ENCODE results near the gene PCGF1.
"Not testable (repeated sequence)": the region's sequence is repeated elsewhere in the genome, so short reads cannot be mapped to it uniquely, and the experiment has no call there.

Gene PCGF1

GRCh38 chr2:74482801-74483674 lies 24.5 kb downstream of the PCGF1 start, which contains the start of the genes CCDC142 and TTC31:
Gene CCDC142, minus strand, starts transcription at chr2:74482998. Its CDS starts 161 bp downstream, at chr2:74482837.
Gene TTC31, plus strand, starts transcription at chr2:74483081. Its CDS starts 15 bp downstream, at chr2:74483096.
- 2 to 3% methylated on average over 50 of the region's 50 CpGs for WGBS, 2 experiments

GRCh38 chr2:74481961-74482800 lies 25.3 kb downstream of the PCGF1 start:
- Histone ChIP-seq H3K36me3 (ENCODE audit: control insufficient read depth, insufficient read depth, low read length) (no peaks in the 10 kb centered on the region), H3K9me3 (ENCODE audit: control insufficient read depth, low read length) (no peaks in the 10 kb centered on the region), H3K27me3 (ENCODE audit: control insufficient read depth, insufficient read depth, low read length, poor library complexity, severe bottlenecking) (no peaks in the 10 kb centered on the region), H3K4me1 (ENCODE audit: control insufficient read depth, insufficient read depth, low read length) (peaks cover 12% of the 10 kb centered on the region), H3K4me3 (ENCODE audit: insufficient read depth, low read depth, low read length) (peak overlapping the region; percentile 98), H3K27ac (ENCODE audit: insufficient read depth, low read depth, low read length, poor library complexity, severe bottlenecking) (peak overlapping the region; percentile 1)
- 1 to 2% methylated on average over 80 of the region's 80 CpGs for WGBS, 2 experiments

More at GRCh38 chr2:74482801-74483674, 24.5 kb downstream of the PCGF1 start, which contains the start of the genes CCDC142 and TTC31:
- H3K27me3 ChIP-seq (ENCODE audit: control insufficient read depth, insufficient read depth, low read length, poor library complexity, severe bottlenecking), result no peaks in the 10 kb centered on the region
- H3K27ac ChIP-seq (ENCODE audit: insufficient read depth, low read depth, low read length, poor library complexity, severe bottlenecking), result peak within 1 kb of the TSS; percentile 70
- peak within 1 kb of the TSS; percentile 98 for H3K4me3 ChIP-seq (ENCODE audit: insufficient read depth, low read depth, low read length)
- H3K9me3 ChIP-seq (ENCODE audit: control insufficient read depth, low read length), result no peaks in the 10 kb centered on the region
- H3K4me1 ChIP-seq (ENCODE audit: control insufficient read depth, insufficient read depth, low read length), result peaks cover 12% of the 10 kb centered on the region
- no peaks in the 10 kb centered on the region for H3K36me3 ChIP-seq (ENCODE audit: control insufficient read depth, insufficient read depth, low read length)

- Histone ChIP-seq H3K4me3 (ENCODE audit: insufficient read depth, low read depth, low read length) (peak overlapping the region; percentile 98), H3K9me3 (ENCODE audit: control insufficient read depth, low read length) (no peaks in the 10 kb centered on the region), H3K27me3 (ENCODE audit: control insufficient read depth, insufficient read depth, low read length, poor library complexity, severe bottlenecking) (no peaks in the 10 kb centered on the region), H3K4me1 (ENCODE audit: control insufficient read depth, insufficient read depth, low read length) (peaks cover 12% of the 10 kb centered on the region), H3K27ac (ENCODE audit: insufficient read depth, low read depth, low read length, poor library complexity, severe bottlenecking) (no peak overlapping the region), H3K36me3 (ENCODE audit: control insufficient read depth, insufficient read depth, low read length) (no peaks in the 10 kb centered on the region)
- WGBS, 2 experiments, result 86 to 89% methylated on average over 3 of the region's 3 CpGs
Measured at GRCh38 chr2:74481431-74481830, 26.1 kb downstream of the PCGF1 start.

DNA sequence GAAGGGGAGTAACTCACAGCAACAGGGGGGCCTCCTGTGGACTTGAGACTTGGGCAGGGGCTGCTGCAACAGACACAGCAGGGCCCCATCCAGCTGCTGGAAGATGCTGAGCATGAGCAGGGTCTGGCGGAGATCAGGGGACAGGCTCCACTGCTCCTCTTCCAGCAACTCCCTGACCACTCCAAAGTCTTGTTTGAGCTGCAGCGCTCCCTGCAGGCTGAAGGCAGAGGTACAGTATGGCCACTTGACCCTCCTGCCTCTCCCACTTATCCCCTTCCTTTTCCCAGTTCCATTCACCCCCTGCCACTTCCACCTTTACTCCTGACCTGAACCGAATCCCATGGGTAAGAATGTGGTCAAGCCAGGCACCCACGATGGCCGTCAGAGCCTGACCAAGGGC lies 32.6 kb downstream of the PCGF1 start:
- H3K4me3 ChIP-seq (ENCODE audit: insufficient read depth, low read depth, low read length), result no peak overlapping the region
- H3K27me3 ChIP-seq (ENCODE audit: control insufficient read depth, insufficient read depth, low read length, poor library complexity, severe bottlenecking), result no peaks in the 10 kb centered on the region
- H3K4me1 ChIP-seq (ENCODE audit: control insufficient read depth, insufficient read depth, low read length), result peaks cover 13% of the 10 kb centered on the region
- peaks cover 15% of the 10 kb centered on the region for H3K36me3 ChIP-seq (ENCODE audit: control insufficient read depth, insufficient read depth, low read length)
- no peak overlapping the region for H3K27ac ChIP-seq (ENCODE audit: insufficient read depth, low read depth, low read length, poor library complexity, severe bottlenecking)
- 88 to 90% methylated on average over 5 of the region's 5 CpGs for WGBS, 2 experiments
- H3K9me3 ChIP-seq (ENCODE audit: control insufficient read depth, low read length), result no peaks in the 10 kb centered on the region

GRCh38 chr2:74474481-74474880 lies 33.0 kb downstream of the PCGF1 start:
- WGBS, 2 experiments, result 94 to 95% methylated on average over 6 of the region's 6 CpGs

DNA sequence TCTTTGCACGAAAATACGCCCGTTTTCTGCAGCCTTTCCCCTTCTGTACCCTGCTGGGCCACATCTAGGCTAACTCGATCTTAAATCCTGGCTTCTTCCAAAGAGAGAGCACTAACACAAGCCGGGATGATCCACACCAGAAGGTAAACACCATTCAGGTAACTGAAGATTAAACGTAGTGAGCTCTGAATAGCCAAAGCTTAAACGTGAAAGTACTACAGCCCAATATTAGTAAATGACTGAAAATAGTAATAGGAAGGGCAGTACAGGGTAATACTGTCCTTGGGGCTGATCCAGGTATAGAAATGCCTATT lies 34.6 kb downstream of the PCGF1 start:
- WGBS, 2 experiments, result 45 to 46% methylated on average over 7 of the region's 7 CpGs
- H3K4me3 ChIP-seq (ENCODE audit: insufficient read depth, low read depth, low read length), result peak overlapping the region; percentile 94

More at GRCh38 chr2:74474481-74474880, 33.0 kb downstream of the PCGF1 start:
- Histone ChIP-seq H3K36me3 (ENCODE audit: control insufficient read depth, insufficient read depth, low read length) (peaks cover 15% of the 10 kb centered on the region), H3K4me3 (ENCODE audit: insufficient read depth, low read depth, low read length) (no peak overlapping the region), H3K27ac (ENCODE audit: insufficient read depth, low read depth, low read length, poor library complexity, severe bottlenecking) (no peak overlapping the region), H3K9me3 (ENCODE audit: control insufficient read depth, low read length) (no peaks in the 10 kb centered on the region), H3K27me3 (ENCODE audit: control insufficient read depth, insufficient read depth, low read length, poor library complexity, severe bottlenecking) (no peaks in the 10 kb centered on the region), H3K4me1 (ENCODE audit: control insufficient read depth, insufficient read depth, low read length) (peaks cover 13% of the 10 kb centered on the region)

DNA sequence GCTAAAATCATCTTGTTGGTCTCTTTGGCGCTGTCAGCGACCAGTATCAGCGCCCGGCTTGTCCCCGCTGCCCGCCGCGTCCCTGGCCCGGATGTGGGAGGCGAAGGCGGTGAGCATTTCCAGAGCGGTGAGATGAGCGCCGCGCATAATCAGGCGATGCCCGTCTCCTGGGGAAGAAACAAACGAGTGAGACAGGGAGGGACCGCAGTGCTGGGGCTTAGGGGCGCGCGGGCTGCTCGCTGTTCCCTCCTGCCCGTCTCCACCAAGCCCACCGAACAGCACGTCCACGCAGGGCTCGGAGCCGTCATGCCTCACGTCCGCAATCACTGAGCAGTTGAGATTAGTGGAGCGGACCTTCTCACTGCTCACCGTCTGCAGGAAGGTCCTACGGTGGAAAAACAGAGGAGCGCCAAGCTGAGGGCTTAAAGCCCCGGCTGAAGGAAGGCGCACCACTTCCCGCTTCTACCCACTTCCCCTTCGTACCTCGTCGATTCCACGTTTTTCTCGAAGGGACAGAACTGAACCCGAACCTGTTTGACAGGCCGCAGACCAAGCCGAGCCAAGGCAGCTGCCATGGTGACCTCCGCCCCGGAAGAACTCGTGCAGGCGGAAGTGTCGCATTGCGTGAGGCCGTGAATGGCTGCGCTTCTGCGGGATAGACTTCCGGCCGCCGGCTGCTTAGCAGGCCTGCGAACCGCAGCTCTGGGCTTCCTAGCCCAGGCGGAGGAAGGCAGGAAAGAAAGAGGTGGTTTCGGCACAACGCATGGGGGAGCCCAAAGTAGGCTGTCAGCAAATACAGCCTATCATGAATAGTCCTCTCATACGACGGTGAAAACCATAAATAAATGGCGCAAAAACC lies 35.2 kb downstream of the PCGF1 start, which contains the start of gene MRPL53:
TSS of gene MRPL53 (minus strand) at position 595 of the 859 bp plus-strand sequence. CDS start at position 575, 20 bp downstream.
- H3K4me1 ChIP-seq (ENCODE audit: control insufficient read depth, insufficient read depth, low read length), result peaks cover 13% of the 10 kb centered on the region
- peak within 1 kb of the TSS; percentile 79 for H3K27ac ChIP-seq (ENCODE audit: insufficient read depth, low read depth, low read length, poor library complexity, severe bottlenecking)
- H3K27me3 ChIP-seq (ENCODE audit: control insufficient read depth, insufficient read depth, low read length, poor library complexity, severe bottlenecking), result no peaks in the 10 kb centered on the region
- H3K36me3 ChIP-seq (ENCODE audit: control insufficient read depth, insufficient read depth, low read length), result peaks cover 15% of the 10 kb centered on the region
- no peaks in the 10 kb centered on the region for H3K9me3 ChIP-seq (ENCODE audit: control insufficient read depth, low read length)
- H3K4me3 ChIP-seq (ENCODE audit: insufficient read depth, low read depth, low read length), result peak within 1 kb of the TSS; percentile 94
- 2 to 3% methylated on average over 66 of the region's 66 CpGs for WGBS, 2 experiments

More for the DNA sequence above, 34.6 kb downstream of the PCGF1 start:
- H3K36me3 ChIP-seq (ENCODE audit: control insufficient read depth, insufficient read depth, low read length), result peaks cover 15% of the 10 kb centered on the region
- peaks cover 13% of the 10 kb centered on the region for H3K4me1 ChIP-seq (ENCODE audit: control insufficient read depth, insufficient read depth, low read length)
- no peaks in the 10 kb centered on the region for H3K27me3 ChIP-seq (ENCODE audit: control insufficient read depth, insufficient read depth, low read length, poor library complexity, severe bottlenecking)
- H3K9me3 ChIP-seq (ENCODE audit: control insufficient read depth, low read length), result no peaks in the 10 kb centered on the region
- peak overlapping the region; percentile 74 for H3K27ac ChIP-seq (ENCODE audit: insufficient read depth, low read depth, low read length, poor library complexity, severe bottlenecking)

DNA sequence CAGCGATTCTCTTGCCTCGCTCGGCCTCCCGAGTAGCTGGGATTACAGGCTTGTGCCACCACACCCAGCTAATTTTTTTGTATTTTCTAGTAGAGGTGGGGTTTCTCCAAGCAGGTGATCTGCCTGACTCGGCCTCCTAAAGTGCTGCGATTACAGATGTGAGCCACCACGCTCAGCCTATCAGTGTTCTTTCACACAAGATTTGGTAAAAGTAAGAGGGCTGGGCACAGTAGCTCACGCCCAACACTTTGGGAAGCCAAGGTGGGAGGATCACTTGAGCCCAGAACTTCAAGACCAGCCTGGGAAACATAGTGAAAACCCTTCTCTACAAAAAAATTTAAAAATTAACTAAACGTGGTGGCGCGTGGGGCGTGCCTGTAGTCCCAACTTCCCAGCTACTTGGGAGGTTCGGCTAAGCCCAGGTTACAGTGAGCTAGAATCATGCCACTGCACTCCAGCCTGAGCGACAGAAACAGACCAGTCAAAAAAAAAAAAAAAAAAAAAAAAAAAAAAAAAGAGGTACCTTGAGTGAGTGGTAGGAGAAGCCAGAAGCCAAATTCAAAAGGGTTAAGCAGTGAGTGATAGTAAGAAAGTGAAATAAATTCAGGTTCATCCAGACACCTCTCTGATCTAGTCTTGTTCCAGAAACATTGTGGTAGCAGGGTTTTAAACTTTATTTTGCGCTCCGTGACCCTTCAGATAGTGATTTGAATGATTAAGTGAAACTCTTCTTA lies 36.0 kb downstream of the PCGF1 start:
- no peaks in the 10 kb centered on the region for H3K27me3 ChIP-seq (ENCODE audit: control insufficient read depth, insufficient read depth, low read length, poor library complexity, severe bottlenecking)

DNA sequence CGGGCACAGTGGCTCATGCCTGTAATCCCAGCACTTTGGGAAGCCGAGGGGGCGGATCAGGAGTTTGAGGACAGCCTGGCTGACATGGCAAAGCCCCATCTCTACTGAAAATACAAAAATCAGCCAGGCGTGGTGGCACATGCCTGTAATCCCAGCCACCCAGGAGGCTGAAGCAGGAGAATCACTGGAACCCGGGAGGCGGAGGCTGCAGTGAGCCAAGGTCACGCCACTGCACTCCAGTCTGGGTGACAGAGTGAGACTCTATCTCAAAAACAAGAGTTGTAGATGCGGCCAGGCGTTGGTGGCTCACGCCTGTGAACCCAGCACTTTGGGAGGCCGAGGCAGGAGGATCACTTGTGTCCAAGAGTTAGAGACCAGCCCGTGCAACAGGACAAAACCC lies 36.8 kb downstream of the PCGF1 start:
- H3K27ac ChIP-seq (ENCODE audit: insufficient read depth, low read depth, low read length, poor library complexity, severe bottlenecking); H3K27me3 ChIP-seq (ENCODE audit: control insufficient read depth, insufficient read depth, low read length, poor library complexity, severe bottlenecking); H3K9me3 ChIP-seq (ENCODE audit: control insufficient read depth, low read length); H3K4me3 ChIP-seq (ENCODE audit: insufficient read depth, low read depth, low read length): not testable (repeated sequence)
- 93 to 94% methylated on average over 11 to 12 of the region's 12 CpGs for whole genome bisulfite sequencing, 2 experiments
- H3K4me1 ChIP-seq (ENCODE audit: control insufficient read depth, insufficient read depth, low read length), result peaks cover 13% of the 10 kb centered on the region
- peaks cover 15% of the 10 kb centered on the region for H3K36me3 ChIP-seq (ENCODE audit: control insufficient read depth, insufficient read depth, low read length)

More for the DNA sequence above, 36.0 kb downstream of the PCGF1 start:
- peak overlapping the region; percentile 94 for H3K4me3 ChIP-seq (ENCODE audit: insufficient read depth, low read depth, low read length)
- H3K9me3 ChIP-seq (ENCODE audit: control insufficient read depth, low read length), result no peaks in the 10 kb centered on the region
- 73 to 80% methylated on average over 16 of the region's 16 CpGs for WGBS, 2 experiments
- peaks cover 15% of the 10 kb centered on the region for H3K36me3 ChIP-seq (ENCODE audit: control insufficient read depth, insufficient read depth, low read length)
- H3K4me1 ChIP-seq (ENCODE audit: control insufficient read depth, insufficient read depth, low read length), result peaks cover 13% of the 10 kb centered on the region
- peak overlapping the region; percentile 79 for H3K27ac ChIP-seq (ENCODE audit: insufficient read depth, low read depth, low read length, poor library complexity, severe bottlenecking)
